Measurements from ENCODE around the gene CHRNB4.

DNA sequence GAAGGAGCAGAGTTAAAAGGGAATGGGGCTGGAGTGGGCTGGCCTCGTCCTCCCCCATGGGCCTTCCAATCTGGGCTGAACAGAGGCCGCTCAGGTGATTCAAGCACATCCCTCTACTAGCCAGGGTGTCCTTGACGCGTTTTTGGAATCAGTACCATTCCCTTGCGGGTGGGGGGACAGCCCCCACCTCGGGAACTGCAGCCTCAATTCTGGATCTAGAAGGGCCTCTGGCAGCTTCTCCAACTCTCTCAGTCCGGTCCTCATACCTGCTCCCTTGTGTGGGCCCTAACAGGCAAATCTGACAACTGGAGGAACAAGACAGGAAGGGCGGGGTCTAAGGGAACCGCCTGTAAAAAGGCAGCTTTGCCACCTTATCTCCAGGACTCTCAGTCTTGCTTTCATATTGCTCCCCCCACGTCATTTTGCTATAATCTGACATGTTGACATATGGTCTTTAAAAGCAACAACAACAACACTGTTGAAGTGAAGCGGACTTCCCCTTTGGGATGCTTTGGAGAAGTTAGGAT, 802 bp upstream of the CHRNB4 start:
- no peak for TF ChIP-seq CTCF (conservative IDR thresholded peaks at IDR 0.05)
- TF ChIP-seq ZFX (IDR thresholded peaks at IDR 0.05): no peak
